Esophagus muscularis mucosa (tissue), 4 donors: ENCODE data around the gene CYP17A1.

Source experiments
- CTCF ChIP-seq, 3 experiments: fragments of 200-600 bp in 2 of 3; fragments of 450-650 bp in 1 of 3; sonication (generic) in 2 of 3; IDR thresholded peaks; one replicate each; pipeline ENCODE4 v1.5.1; 2017 to 2019; ENCODE audit warnings: antibody characterized with exemption in 3 of 3, mild to moderate bottlenecking in 2 of 3, moderate library complexity in 1 of 3
- EP300 ChIP-seq: sonication (generic); formaldehyde crosslinking; IDR thresholded peaks from one replicate; pipeline ENCODE4 v1.6.1; 2017; ENCODE audit warnings: antibody characterized with exemption
- POLR2A ChIP-seq: fragments of 450-650 bp; IDR thresholded peaks from one replicate; pipeline ENCODE4 v1.6.1; 2017; ENCODE audit warnings: antibody characterized with exemption, moderate library complexity, mild to moderate bottlenecking, low read depth

GRCh38 chr10:102870221-102870620, 33.0 kb upstream of the CYP17A1 start:
- TF ChIP-seq POLR2A (no peak), EP300 (no peak), CTCF (IDR thresholded peaks at IDR 0.05) (no peak)
